K562 (cell line): ENCODE results near the gene LMX1B. TPM values are rescaled to one million over a fixed set of nuclear protein-coding genes. Genes with fewer than 3 reads are reported as not detected.

ENCODE experiments used
- BCL6 ChIP-seq: fragments of 250-450 bp; sonication (Bioruptor Pico); IDR thresholded peaks from 2 replicates; pipeline ENCODE4 v1.4.0; 2020
- CEBPG ChIP-seq, 3 experiments: fragments of 200-800 bp in 1 of 3; sonication (Bioruptor generic) in 1 of 3; sonication (generic) in 1 of 3; formaldehyde crosslinking in 1 of 3; IDR thresholded peaks in 2 of 3; conservative IDR thresholded peaks in 1 of 3; 2 replicates each; pipeline versions ENCODE4 v1.6.1 to v1.8.0; 2016 to 2022; ENCODE audit warnings: missing compliant biosample characterization in 2 of 3, missing genetic modification characterization in 2 of 3, mild to moderate bottlenecking in 1 of 3, missing genetic modification reagents in 1 of 3
- ETS1 ChIP-seq: conservative IDR thresholded peaks from 2 replicates; pipeline ENCODE4 v1.6.1; 2011; ENCODE audit warnings: low read depth, mild to moderate bottlenecking, low read length; ENCODE audit not compliant: control insufficient read depth
- HDAC1 ChIP-seq, 2 experiments: fragments of 450-650 bp; IDR thresholded peaks; 2 replicates each; pipeline ENCODE4 v1.6.1; 2016 to 2017; ENCODE audit warnings: inconsistent platforms in 1 of 2, mild to moderate bottlenecking in 1 of 2, moderate library complexity in 1 of 2
- HMGXB4 ChIP-seq: sonication (generic); formaldehyde crosslinking; IDR thresholded peaks from 2 replicates; pipeline ENCODE4 v1.8.1; 2023; ENCODE audit warnings: mild to moderate bottlenecking, missing genetic modification reagents
- polyA plus RNA-seq, 8 experiments: library from polyadenylated mRNA; depleted of rRNA in 4 of 8; stranded (reverse) in 5 of 8; unstranded in 3 of 8; fragments of >200 nt; fragmentation: Nextera tagmentation in 2 of 8; fragmentation: Illumina TruSeq in 1 of 8; extraction: Ambion mirVana in 2 of 8; extraction: Trizol in 1 of 8; gene quantifications; 2 replicates each; pipeline versions ENCODE4 v1.2.1 to v1.2.3, GENCODE V29; 2011 to 2014; ENCODE audit warnings: inconsistent platforms in 1 of 8, missing spikeins in 1 of 8
- total RNA-seq, 7 experiments: library from RNA; depleted of rRNA in 6 of 7; stranded (reverse); fragments of >200 nt in 6 of 7; fragmentation: Illumina TruSeq in 2 of 7; extraction: Trizol in 2 of 7; gene quantifications; 2 replicates each; pipeline versions ENCODE4 v1.2.1 to v1.2.3, GENCODE V29; 2011 to 2021; ENCODE audit warnings: low replicate concordance in 1 of 7
- TF ChIP-seq, protein P1 (sequence below), 3 experiments: fragments of 200-800 bp in 1 of 3; sonication (Bioruptor generic) in 1 of 3; sonication (generic) in 1 of 3; formaldehyde crosslinking in 1 of 3; IDR thresholded peaks; 2 replicates each; pipeline versions ENCODE4 v1.6.1 to v1.8.0; 2016 to 2022; ENCODE audit warnings: mild to moderate bottlenecking in 2 of 3, missing compliant biosample characterization in 2 of 3, missing genetic modification characterization in 2 of 3, missing genetic modification reagents in 1 of 3

Gene LMX1B
- total and polyA plus RNA-seq, 9 of the 15 experiments (the other 6 are each of a cell fraction or from before 2014, with no cell fraction given) = not detected

GRCh38 chr9:126616521-126616976 lies 2.8 kb downstream of the LMX1B start (continued):
- TF ChIP-seq CEBPG (CRISPR knock-in tag; IDR thresholded peaks at IDR 0.05) (no peak), CEBPG (tag; conservative IDR thresholded peaks at IDR 0.05 in 1 of 2, IDR thresholded peaks at IDR 0.05 in 1 of 2) (no peak), ETS1 (no peak), HMGXB4 (CRISPR knock-in tag) (no peak), HDAC1 (IDR thresholded peaks at IDR 0.05) (no peak), BCL6 (no peak)
- TF ChIP-seq, protein P1, sequence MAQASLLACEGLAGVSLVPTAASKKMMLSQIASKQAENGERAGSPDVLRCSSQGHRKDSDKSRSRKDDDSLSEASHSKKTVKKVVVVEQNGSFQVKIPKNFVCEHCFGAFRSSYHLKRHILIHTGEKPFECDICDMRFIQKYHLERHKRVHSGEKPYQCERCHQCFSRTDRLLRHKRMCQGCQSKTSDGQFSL (CRISPR knock-in tag; IDR thresholded peaks at IDR 0.05) = no peak
- TF ChIP-seq, protein P1 (tag; IDR thresholded peaks at IDR 0.05) = no peak
